ENCODE measurements around the gene ZBTB8A.

DNA sequence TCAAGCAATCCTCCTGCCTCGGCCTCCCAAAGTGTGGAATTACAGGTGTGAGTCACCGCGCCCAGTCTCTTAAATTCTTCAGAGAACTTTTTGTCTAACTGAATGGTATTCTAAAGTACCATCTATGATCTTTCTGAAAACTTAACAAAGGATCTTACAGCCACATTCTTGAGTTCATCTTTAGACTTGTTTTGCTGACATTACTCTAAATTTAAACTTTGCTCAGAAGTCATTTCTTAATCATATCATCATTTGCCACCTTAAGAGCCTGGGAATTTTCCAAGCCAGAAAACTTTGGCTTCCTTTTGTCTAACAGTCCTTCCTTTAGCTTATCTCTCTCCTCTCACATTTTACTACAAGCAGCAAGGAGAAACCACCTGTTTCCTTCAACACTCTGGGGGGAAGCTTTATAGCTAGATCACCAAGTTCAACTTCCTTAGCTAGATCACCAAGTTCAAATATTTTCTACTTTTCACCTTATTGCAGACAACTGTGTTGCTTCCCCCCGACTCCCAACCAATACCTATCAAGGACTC is 5.4 kb upstream of the ZBTB8A start:
- TF ChIP-seq, protein P1, sequence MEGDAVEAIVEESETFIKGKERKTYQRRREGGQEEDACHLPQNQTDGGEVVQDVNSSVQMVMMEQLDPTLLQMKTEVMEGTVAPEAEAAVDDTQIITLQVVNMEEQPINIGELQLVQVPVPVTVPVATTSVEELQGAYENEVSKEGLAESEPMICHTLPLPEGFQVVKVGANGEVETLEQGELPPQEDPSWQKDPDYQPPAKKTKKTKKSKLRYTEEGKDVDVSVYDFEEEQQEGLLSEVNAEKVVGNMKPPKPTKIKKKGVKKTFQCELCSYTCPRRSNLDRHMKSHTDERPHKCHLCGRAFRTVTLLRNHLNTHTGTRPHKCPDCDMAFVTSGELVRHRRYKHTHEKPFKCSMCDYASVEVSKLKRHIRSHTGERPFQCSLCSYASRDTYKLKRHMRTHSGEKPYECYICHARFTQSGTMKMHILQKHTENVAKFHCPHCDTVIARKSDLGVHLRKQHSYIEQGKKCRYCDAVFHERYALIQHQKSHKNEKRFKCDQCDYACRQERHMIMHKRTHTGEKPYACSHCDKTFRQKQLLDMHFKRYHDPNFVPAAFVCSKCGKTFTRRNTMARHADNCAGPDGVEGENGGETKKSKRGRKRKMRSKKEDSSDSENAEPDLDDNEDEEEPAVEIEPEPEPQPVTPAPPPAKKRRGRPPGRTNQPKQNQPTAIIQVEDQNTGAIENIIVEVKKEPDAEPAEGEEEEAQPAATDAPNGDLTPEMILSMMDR (IDR thresholded peaks at IDR 0.05): no peak
- no peak for TF ChIP-seq POLR2A (IDR thresholded peaks at IDR 0.05)
